Activated T-helper 1 cell treated with anti-CD3 and anti-CD28 coated beads, Interleukin-2, amount 50 U/mL, for 16 hours (primary cell): ENCODE results near the gene HSPA14.
A peak's percentile ranks its signal among the peaks of the same experiment; 100 is the strongest.
"Not testable (repeated sequence)": the region's sequence is repeated elsewhere in the genome, so short reads cannot be mapped to it uniquely, and the experiment has no call there.

Experiments
- DNase-seq, 2 donors: peaks; one replicate each; pipeline ENCODE4 v3.0.0-alpha.2; 2020; ENCODE audit warnings: low read depth in 1 of 2, low spot score in 1 of 2

The HSPA14 gene

GRCh38 chr10:14837757-14838581, at the start of gene HSPA14, which contains the start of the genes CDNF and MSANTD7:
Gene HSPA14, plus strand, starts transcription at chr10:14838306. Its CDS starts 97 bp downstream, at chr10:14838403.
Gene CDNF, minus strand, starts transcription at chr10:14838037. Its CDS starts 91 bp downstream, at chr10:14837946.
Gene MSANTD7, plus strand, starts transcription at chr10:14838306. Its CDS starts 3,979 bp downstream, at chr10:14842285.
- DNase-seq: peak; percentile 98 to 99

GRCh38 chr10:14798636-14799035, 39.5 kb upstream of the HSPA14 start:
- no peak for DNase-seq

- DNase-seq: no peak
These were observed 37.7 kb upstream of the HSPA14 start for GRCh38 chr10:14800397-14800796.

GRCh38 chr10:14801723-14802122, 36.4 kb upstream of the HSPA14 start:
- DNase-seq: no peak

- DNase-seq: no peak
These were observed 34.3 kb upstream of the HSPA14 start for GRCh38 chr10:14803827-14804226.

- no peak for DNase-seq
These were observed 31.8 kb upstream of the HSPA14 start for GRCh38 chr10:14806318-14806717.

- no peak for DNase-seq
These were observed 26.8 kb upstream of the HSPA14 start for GRCh38 chr10:14810969-14811953.

GRCh38 chr10:14812271-14812670, 25.8 kb upstream of the HSPA14 start:
- DNase-seq: no peak

- no peak for DNase-seq
These were observed 22.4 kb upstream of the HSPA14 start for GRCh38 chr10:14815681-14816080.

- DNase-seq: not testable (repeated sequence)
These were observed 21.4 kb upstream of the HSPA14 start for GRCh38 chr10:14816717-14817116.

- DNase-seq: no peak
These were observed 17.9 kb upstream of the HSPA14 start for GRCh38 chr10:14820010-14820774.

- no peak for DNase-seq
These were observed 17.3 kb upstream of the HSPA14 start for GRCh38 chr10:14820775-14821154.

GRCh38 chr10:14821635-14822375, 16.3 kb upstream of the HSPA14 start:
- no peak for DNase-seq

- no peak for DNase-seq
These were observed 15.0 kb upstream of the HSPA14 start for GRCh38 chr10:14822879-14823755.

- no peak for DNase-seq
These were observed 14.1 kb upstream of the HSPA14 start for GRCh38 chr10:14823966-14824365.

GRCh38 chr10:14826076-14826829, 11.9 kb upstream of the HSPA14 start:
- DNase-seq: no peak

GRCh38 chr10:14833106-14833505, 5.0 kb upstream of the HSPA14 start:
- no peak for DNase-seq

- DNase-seq: no peak
These were observed 1.9 kb upstream of the HSPA14 start for GRCh38 chr10:14836208-14836607.
